OCI-LY3 (cell line): ENCODE measurements around the gene RPL37.

ENCODE experiments used
- H2AFZ ChIP-seq: fragments of 200-600, 300-600 bp; shearing (Covaris generic); 2 replicates; pipeline ENCODE4 v1.6.0; 2014; ENCODE audit warnings: antibody characterized with exemption, low read depth, low read length
- H3K27ac ChIP-seq: fragments of 200-600, 300-600 bp; sonication (generic); 2 replicates; pipeline ENCODE4 v1.5.1; 2014; ENCODE audit warnings: mild to moderate bottlenecking, low read length, moderate library complexity, mixed read lengths
- H3K27me3 ChIP-seq: fragments of 200-600, 300-600 bp; sonication (generic); 2 replicates; pipeline ENCODE4 v1.6.1; 2014; ENCODE audit warnings: low read depth, low read length, mixed read lengths
- H3K36me3 ChIP-seq: fragments of 200-600, 300-600 bp; sonication (generic); replicated peaks from 2 replicates; pipeline ENCODE3; 2014; ENCODE audit warnings: low read depth, low read length, mixed read lengths
- H3K4me1 ChIP-seq: fragments of 300-600, 200-600 bp; sonication (generic); 2 replicates; pipeline ENCODE4 v1.6.1; 2014; ENCODE audit warnings: low read length, mixed read lengths
- H3K4me2 ChIP-seq: fragments of 200-600, 300-600 bp; sonication (generic); 2 replicates; pipeline ENCODE4 v1.6.1; 2014; ENCODE audit warnings: low read length, mixed read lengths
- H3K4me3 ChIP-seq: fragments of 300-600, 200-600 bp; sonication (generic); 2 replicates; pipeline ENCODE4 v1.5.1; 2014; ENCODE audit warnings: antibody characterized with exemption, mild to moderate bottlenecking, low read length, moderate library complexity
- H3K79me2 ChIP-seq: fragments of 300-600, 200-600 bp; shearing (Covaris generic); 2 replicates; pipeline ENCODE4 v1.6.1; 2014; ENCODE audit warnings: mild to moderate bottlenecking, low read length, mixed read lengths
- H3K9ac ChIP-seq: fragments of 300-600, 200-600 bp; shearing (Covaris generic); 2 replicates; pipeline ENCODE4 v1.6.0; 2014; ENCODE audit warnings: mild to moderate bottlenecking, low read length, moderate library complexity
- H3K9me3 ChIP-seq: fragments of 200-600, 300-600 bp; shearing (Covaris generic); 2 replicates; pipeline ENCODE4 v1.6.1; 2014; ENCODE audit warnings: low read length, mixed read lengths; ENCODE audit not compliant: insufficient read depth
- H4K20me1 ChIP-seq: fragments of 200-600, 300-600 bp; sonication (generic); 2 replicates; pipeline ENCODE4 v1.6.1; 2016; ENCODE audit warnings: low read length, mixed read lengths; ENCODE audit not compliant: insufficient read depth
- EZH2phosphoT487 ChIP-seq: fragments of 200-600 bp; shearing (Covaris generic); IDR thresholded peaks from 2 replicates; pipeline ENCODE4 v1.6.1; 2018; ENCODE audit warnings: antibody characterized with exemption, mixed run types, low read depth
- TF ChIP-seq, protein P1 (sequence below): fragments of 200-600, 300-600 bp; sonication (generic); IDR thresholded peaks from 2 replicates; pipeline ENCODE4 v1.5.1; 2014; ENCODE audit warnings: antibody characterized with exemption, low read length, low read depth

RPL37 gene

GRCh38 chr5:40781843-40782409 is 53.1 kb downstream of the RPL37 start:
- no peak overlapping the region for H2AFZ ChIP-seq
- H3K9ac ChIP-seq, result no peak overlapping the region
- H3K27ac ChIP-seq, result no peak overlapping the region
- no peak overlapping the region for H3K4me3 ChIP-seq
- no peaks in the 10 kb centered on the region for H3K36me3 ChIP-seq
- TF ChIP-seq, protein P1, sequence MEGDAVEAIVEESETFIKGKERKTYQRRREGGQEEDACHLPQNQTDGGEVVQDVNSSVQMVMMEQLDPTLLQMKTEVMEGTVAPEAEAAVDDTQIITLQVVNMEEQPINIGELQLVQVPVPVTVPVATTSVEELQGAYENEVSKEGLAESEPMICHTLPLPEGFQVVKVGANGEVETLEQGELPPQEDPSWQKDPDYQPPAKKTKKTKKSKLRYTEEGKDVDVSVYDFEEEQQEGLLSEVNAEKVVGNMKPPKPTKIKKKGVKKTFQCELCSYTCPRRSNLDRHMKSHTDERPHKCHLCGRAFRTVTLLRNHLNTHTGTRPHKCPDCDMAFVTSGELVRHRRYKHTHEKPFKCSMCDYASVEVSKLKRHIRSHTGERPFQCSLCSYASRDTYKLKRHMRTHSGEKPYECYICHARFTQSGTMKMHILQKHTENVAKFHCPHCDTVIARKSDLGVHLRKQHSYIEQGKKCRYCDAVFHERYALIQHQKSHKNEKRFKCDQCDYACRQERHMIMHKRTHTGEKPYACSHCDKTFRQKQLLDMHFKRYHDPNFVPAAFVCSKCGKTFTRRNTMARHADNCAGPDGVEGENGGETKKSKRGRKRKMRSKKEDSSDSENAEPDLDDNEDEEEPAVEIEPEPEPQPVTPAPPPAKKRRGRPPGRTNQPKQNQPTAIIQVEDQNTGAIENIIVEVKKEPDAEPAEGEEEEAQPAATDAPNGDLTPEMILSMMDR, result no peak
- no peak for TF ChIP-seq EZH2phosphoT487
- H3K4me2 ChIP-seq, result no peak overlapping the region
- peaks cover 6% of the 10 kb centered on the region for H4K20me1 ChIP-seq
- no peaks in the 10 kb centered on the region for H3K4me1 ChIP-seq
- no peaks in the 10 kb centered on the region for H3K27me3 ChIP-seq
- H3K79me2 ChIP-seq, result peaks cover 79% of the 10 kb centered on the region
- H3K9me3 ChIP-seq, result no peaks in the 10 kb centered on the region

DNA sequence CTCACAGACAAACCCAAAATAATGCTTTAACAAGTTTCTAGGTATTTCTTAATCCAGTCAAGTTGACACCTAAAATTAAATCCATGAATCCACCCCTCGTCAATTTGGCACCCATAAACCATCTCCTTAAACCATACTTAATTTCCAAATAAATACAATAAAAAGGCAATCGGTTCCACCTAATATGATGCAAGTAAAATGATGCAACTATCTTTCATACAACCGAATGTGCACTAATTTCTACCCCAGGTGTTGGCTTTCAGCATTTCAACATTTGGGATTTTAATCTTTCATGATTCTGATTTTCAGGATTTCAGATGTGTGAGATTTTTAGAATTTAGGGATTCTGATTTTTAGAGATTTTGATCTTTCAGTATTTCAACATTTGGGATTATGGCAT is 54.2 kb downstream of the RPL37 start:
- TF ChIP-seq, protein P1, result no peak
- no peak for TF ChIP-seq EZH2phosphoT487
- H3K4me3 ChIP-seq, result no peak overlapping the region
- no peaks in the 10 kb centered on the region for H3K9me3 ChIP-seq
- H3K36me3 ChIP-seq, result peaks cover 3% of the 10 kb centered on the region
- H4K20me1 ChIP-seq, result peaks cover 13% of the 10 kb centered on the region
- H2AFZ ChIP-seq, result no peak overlapping the region
- peaks cover 69% of the 10 kb centered on the region for H3K79me2 ChIP-seq
- H3K9ac ChIP-seq, result no peak overlapping the region
- H3K4me2 ChIP-seq, result no peak overlapping the region
- peaks cover 9% of the 10 kb centered on the region; the same call in 1 of the 2 replicates for H3K4me1 ChIP-seq
- no peak overlapping the region for H3K27ac ChIP-seq
- no peaks in the 10 kb centered on the region for H3K27me3 ChIP-seq

DNA sequence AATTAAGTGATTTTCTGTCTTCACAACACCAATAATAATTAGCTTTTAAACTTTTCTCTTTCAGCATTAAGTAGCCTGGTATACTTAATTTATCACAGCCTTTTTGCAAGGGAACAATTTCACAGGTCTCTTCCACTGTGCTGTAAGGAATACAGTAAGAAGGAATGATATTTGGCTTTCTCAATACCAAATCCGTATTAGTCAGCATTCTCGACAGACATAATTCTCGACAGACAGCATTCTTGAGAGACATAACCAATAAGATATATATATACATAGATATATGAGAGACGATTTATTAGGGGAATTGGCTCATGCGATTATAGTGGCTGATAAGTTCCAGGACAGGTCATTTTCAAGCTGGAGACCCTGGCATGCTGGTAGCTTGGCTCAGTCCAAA is 54.8 kb downstream of the RPL37 start:
- Histone ChIP-seq H3K27me3 (no peaks in the 10 kb centered on the region), H4K20me1 (peaks cover 13% of the 10 kb centered on the region), H3K9me3 (no peaks in the 10 kb centered on the region), H3K79me2 (peaks cover 63% of the 10 kb centered on the region), H3K36me3 (peaks cover 8% of the 10 kb centered on the region), H3K4me1 (peaks cover 10% of the 10 kb centered on the region; the same call in 1 of the 2 replicates), H3K4me2 (no peak overlapping the region), H3K27ac (no peak overlapping the region), H3K4me3 (no peak overlapping the region), H3K9ac (no peak overlapping the region), H2AFZ (no peak overlapping the region)
- no peak for TF ChIP-seq EZH2phosphoT487
- TF ChIP-seq, protein P1, result no peak

DNA sequence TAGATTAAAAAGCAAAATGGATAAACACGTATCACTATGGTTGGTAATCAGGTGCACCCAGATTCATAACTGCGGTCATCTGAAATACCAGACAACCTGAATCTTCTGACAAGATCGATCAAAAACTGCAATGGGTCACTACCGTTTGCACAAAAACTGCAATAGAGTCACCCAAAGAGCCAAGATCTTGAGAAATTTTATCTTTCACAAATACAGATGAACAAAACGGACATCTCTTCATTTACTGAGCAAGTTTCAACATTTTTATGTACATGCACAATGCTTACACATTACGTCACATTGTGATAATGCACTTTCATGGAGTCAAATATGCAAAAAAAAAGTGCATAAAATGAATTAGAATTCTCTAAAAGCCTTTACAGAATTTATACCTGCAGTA is 55.5 kb downstream of the RPL37 start:
- H3K36me3 ChIP-seq, result peaks cover 8% of the 10 kb centered on the region
- no peak overlapping the region for H3K9ac ChIP-seq
- H3K4me3 ChIP-seq, result no peak overlapping the region
- peaks cover 58% of the 10 kb centered on the region for H3K79me2 ChIP-seq
- H3K27ac ChIP-seq, result no peak overlapping the region
- H4K20me1 ChIP-seq, result peaks cover 10% of the 10 kb centered on the region
- peaks cover 10% of the 10 kb centered on the region; the same call in 1 of the 2 replicates for H3K4me1 ChIP-seq
- no peak for TF ChIP-seq EZH2phosphoT487
- TF ChIP-seq, protein P1, result no peak
- H3K27me3 ChIP-seq, result no peaks in the 10 kb centered on the region
- H3K9me3 ChIP-seq, result no peaks in the 10 kb centered on the region
- H2AFZ ChIP-seq, result no peak overlapping the region
- H3K4me2 ChIP-seq, result no peak overlapping the region
